GM12891 (cell line): ENCODE measurements around the gene DLGAP4.

Source experiments
- POLR2A ChIP-seq: IDR thresholded peaks from 2 replicates; pipeline ENCODE4 v1.6.1; 2011; ENCODE audit warnings: low read depth, low read length, control low read depth
- POLR2AphosphoS5 ChIP-seq: IDR thresholded peaks from 2 replicates; pipeline ENCODE4 v1.6.1; 2011; ENCODE audit warnings: low read depth, low read length, control low read depth
- TAF1 ChIP-seq: IDR thresholded peaks from 2 replicates; pipeline ENCODE4 v1.6.1; 2011; ENCODE audit warnings: low read depth, low read length, control low read depth

DNA sequence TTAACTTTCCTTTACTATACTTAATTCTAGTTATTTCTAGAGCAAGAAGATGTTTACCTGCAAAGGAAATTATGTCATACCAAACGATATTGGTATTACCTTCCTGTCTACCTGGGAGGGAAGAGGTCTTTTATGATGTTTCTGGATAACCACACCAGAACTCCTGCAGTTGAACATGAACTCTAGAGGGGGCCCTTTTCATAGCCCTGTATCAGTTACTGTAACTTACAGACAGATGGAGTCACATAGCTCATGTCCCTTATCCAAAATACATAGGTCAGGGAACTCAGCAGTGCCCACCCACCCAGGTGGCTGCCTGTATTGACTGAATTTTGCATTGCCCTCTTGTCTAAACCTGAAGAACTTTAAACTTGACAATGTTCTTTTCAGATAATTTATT lies 200.1 kb downstream of the DLGAP4 start:
- no peak for TF ChIP-seq POLR2A
- no peak for TF ChIP-seq POLR2AphosphoS5
- no peak for TF ChIP-seq TAF1
